ENCODE results near the gene ADGRL3.

Gene ADGRL3

DNA sequence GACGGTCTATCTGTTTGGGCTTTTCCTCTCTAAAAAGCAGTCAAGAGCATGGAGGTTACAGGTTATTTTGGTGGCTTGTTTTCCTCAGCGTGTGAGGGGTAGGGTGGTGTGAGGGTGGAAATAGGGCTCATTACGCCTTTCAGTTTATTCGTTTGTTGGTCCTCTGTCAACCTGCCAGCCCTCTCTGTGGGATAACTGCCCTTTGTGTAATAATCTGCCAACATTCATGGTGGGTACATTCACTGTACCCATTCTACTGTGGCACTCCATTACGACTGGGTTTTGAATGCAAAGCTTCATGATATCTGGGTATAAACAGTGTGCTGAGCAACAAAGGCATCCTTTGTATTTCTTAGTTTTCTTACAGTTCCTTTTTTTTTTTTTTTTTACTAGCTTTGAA, 136.4 kb downstream of the ADGRL3 start:
- H3K36me3 ChIP-seq (ENCODE audit: insufficient read depth, low read length), result no peaks in the 10 kb centered on the region
- TF ChIP-seq, protein P1, sequence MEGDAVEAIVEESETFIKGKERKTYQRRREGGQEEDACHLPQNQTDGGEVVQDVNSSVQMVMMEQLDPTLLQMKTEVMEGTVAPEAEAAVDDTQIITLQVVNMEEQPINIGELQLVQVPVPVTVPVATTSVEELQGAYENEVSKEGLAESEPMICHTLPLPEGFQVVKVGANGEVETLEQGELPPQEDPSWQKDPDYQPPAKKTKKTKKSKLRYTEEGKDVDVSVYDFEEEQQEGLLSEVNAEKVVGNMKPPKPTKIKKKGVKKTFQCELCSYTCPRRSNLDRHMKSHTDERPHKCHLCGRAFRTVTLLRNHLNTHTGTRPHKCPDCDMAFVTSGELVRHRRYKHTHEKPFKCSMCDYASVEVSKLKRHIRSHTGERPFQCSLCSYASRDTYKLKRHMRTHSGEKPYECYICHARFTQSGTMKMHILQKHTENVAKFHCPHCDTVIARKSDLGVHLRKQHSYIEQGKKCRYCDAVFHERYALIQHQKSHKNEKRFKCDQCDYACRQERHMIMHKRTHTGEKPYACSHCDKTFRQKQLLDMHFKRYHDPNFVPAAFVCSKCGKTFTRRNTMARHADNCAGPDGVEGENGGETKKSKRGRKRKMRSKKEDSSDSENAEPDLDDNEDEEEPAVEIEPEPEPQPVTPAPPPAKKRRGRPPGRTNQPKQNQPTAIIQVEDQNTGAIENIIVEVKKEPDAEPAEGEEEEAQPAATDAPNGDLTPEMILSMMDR (IDR thresholded peaks at IDR 0.05; ENCODE audit: borderline replicate concordance, extremely low read depth, low read length, poor library complexity, severe bottlenecking), result no peak
- TF ChIP-seq EZH2 (IDR thresholded peaks at IDR 0.05; ENCODE audit: borderline replicate concordance, low read depth, low read length, severe bottlenecking), result no peak
- H4K20me1 ChIP-seq (ENCODE audit: insufficient read depth, low read length), result no peaks in the 10 kb centered on the region
- no peak for ATAC-seq (ENCODE audit: insufficient read depth, low read depth)
- H3K4me3 ChIP-seq (ENCODE audit: low read depth in 1 of 2, low read length in 2 of 2), result no peak overlapping the region
- no peak overlapping the region for H3K27ac ChIP-seq (ENCODE audit: low read length)
- H3K79me2 ChIP-seq (ENCODE audit: insufficient read depth, low read length), result no peaks in the 10 kb centered on the region
- no peak for DNase-seq
- no peaks in the 10 kb centered on the region for H3K27me3 ChIP-seq (ENCODE audit: insufficient read depth, low read length, poor library complexity)
- no peak overlapping the region for H3K4me2 ChIP-seq (ENCODE audit: insufficient read depth, low read length)
- no peak overlapping the region for H3K9ac ChIP-seq (ENCODE audit: low read depth, low read length)
- H3K9me3 ChIP-seq (ENCODE audit: insufficient read depth, low read length, severe bottlenecking), result no peaks in the 10 kb centered on the region
- H2AFZ ChIP-seq (ENCODE audit: low read depth, low read length), result no peak overlapping the region
- no peaks in the 10 kb centered on the region for H3K4me1 ChIP-seq (ENCODE audit: insufficient read depth, low read length)

DNA sequence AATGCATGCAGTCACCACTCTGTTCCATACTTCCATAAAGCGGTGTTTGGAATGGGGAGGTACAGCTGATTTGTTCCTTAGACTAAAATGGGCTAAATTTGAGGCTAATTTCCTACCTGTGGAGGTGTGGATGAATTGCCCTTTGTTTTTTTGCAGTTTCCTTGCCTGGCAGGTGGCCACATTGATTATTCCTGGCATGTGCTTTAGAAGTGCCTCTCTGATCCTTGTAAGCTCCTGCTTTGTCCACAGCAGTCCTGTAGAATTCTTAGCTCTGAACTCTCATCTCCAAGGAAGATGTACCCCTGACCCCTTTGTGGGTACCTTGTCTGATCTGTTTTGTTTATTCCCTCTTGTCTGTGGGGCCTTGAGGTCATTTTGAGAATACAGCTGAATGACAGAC, 136.8 kb downstream of the ADGRL3 start:
- Histone ChIP-seq H4K20me1 (ENCODE audit: insufficient read depth, low read length) (no peaks in the 10 kb centered on the region), H3K36me3 (ENCODE audit: insufficient read depth, low read length) (no peaks in the 10 kb centered on the region), H3K4me3 (ENCODE audit: low read depth in 1 of 2, low read length in 2 of 2) (no peak overlapping the region), H3K9me3 (ENCODE audit: insufficient read depth, low read length, severe bottlenecking) (no peaks in the 10 kb centered on the region), H3K79me2 (ENCODE audit: insufficient read depth, low read length) (no peaks in the 10 kb centered on the region), H3K4me1 (ENCODE audit: insufficient read depth, low read length) (no peaks in the 10 kb centered on the region), H3K27me3 (ENCODE audit: insufficient read depth, low read length, poor library complexity) (no peaks in the 10 kb centered on the region), H3K9ac (ENCODE audit: low read depth, low read length) (no peak overlapping the region), H3K27ac (ENCODE audit: low read length) (no peak overlapping the region), H2AFZ (ENCODE audit: low read depth, low read length) (no peak overlapping the region), H3K4me2 (ENCODE audit: insufficient read depth, low read length) (no peak overlapping the region)
- DNase-seq (no peak), ATAC-seq (ENCODE audit: insufficient read depth, low read depth) (no peak)
- TF ChIP-seq EZH2 (IDR thresholded peaks at IDR 0.05; ENCODE audit: borderline replicate concordance, low read depth, low read length, severe bottlenecking), result no peak
- TF ChIP-seq, protein P1 (IDR thresholded peaks at IDR 0.05; ENCODE audit: borderline replicate concordance, extremely low read depth, low read length, poor library complexity, severe bottlenecking), result no peak

DNA sequence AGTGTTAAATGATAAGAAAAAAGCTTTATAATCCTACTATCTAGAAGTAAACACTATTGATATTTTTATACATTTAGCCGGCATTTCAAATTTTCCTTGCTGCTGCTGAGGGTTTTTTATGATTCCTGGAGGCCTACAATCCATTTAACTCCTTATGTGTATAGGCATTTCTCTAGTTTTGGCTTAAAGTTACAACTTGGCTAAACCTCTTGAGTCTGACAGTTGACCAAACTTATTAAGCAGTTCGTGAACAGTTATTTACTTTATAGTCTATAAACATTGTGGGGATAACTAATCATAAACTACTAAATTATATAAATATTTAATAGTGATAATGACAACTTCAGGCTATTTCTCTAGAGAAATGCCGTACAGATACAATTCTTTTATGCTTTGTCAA, 141.9 kb downstream of the ADGRL3 start:
- no peak overlapping the region for H3K9ac ChIP-seq (ENCODE audit: low read depth, low read length)
- H3K4me2 ChIP-seq (ENCODE audit: insufficient read depth, low read length), result no peak overlapping the region
- no peaks in the 10 kb centered on the region for H3K4me1 ChIP-seq (ENCODE audit: insufficient read depth, low read length)
- no peak for ATAC-seq (ENCODE audit: insufficient read depth, low read depth)
- no peak overlapping the region for H3K27ac ChIP-seq (ENCODE audit: low read length)
- H3K4me3 ChIP-seq (ENCODE audit: low read depth in 1 of 2, low read length in 2 of 2), result no peak overlapping the region
- H3K36me3 ChIP-seq (ENCODE audit: insufficient read depth, low read length), result no peaks in the 10 kb centered on the region
- no peaks in the 10 kb centered on the region for H3K9me3 ChIP-seq (ENCODE audit: insufficient read depth, low read length, severe bottlenecking)
- H3K79me2 ChIP-seq (ENCODE audit: insufficient read depth, low read length), result no peaks in the 10 kb centered on the region
- H3K27me3 ChIP-seq (ENCODE audit: insufficient read depth, low read length, poor library complexity), result no peaks in the 10 kb centered on the region
- TF ChIP-seq EZH2 (IDR thresholded peaks at IDR 0.05; ENCODE audit: borderline replicate concordance, low read depth, low read length, severe bottlenecking), result no peak
- TF ChIP-seq, protein P1 (IDR thresholded peaks at IDR 0.05; ENCODE audit: borderline replicate concordance, extremely low read depth, low read length, poor library complexity, severe bottlenecking), result no peak
- no peak overlapping the region for H2AFZ ChIP-seq (ENCODE audit: low read depth, low read length)
- no peak for DNase-seq
- no peaks in the 10 kb centered on the region for H4K20me1 ChIP-seq (ENCODE audit: insufficient read depth, low read length)

DNA sequence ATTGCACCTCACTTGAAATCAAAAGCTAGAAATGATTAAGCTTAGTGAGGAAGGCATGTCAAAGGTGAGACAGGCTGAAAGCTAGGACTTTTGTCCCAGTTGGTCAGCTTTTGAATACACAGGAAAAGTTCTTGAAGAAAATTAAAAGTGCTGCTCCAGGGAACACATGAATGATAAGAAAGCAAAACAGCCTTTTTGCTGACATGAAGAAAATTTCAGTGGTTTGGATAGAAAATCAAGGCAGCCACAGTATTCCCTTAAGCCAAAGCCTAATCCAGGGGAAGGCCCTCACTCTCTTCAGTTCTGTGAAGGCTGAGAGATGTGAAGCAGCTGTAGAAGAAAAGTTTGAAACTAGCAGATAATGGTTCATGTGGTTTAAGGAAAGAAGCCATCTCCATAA, 150.8 kb downstream of the ADGRL3 start:
- Histone ChIP-seq H4K20me1 (ENCODE audit: insufficient read depth, low read length) (no peaks in the 10 kb centered on the region), H3K27me3 (ENCODE audit: insufficient read depth, low read length, poor library complexity) (no peaks in the 10 kb centered on the region), H2AFZ (ENCODE audit: low read depth, low read length) (no peak overlapping the region), H3K4me1 (ENCODE audit: insufficient read depth, low read length) (no peaks in the 10 kb centered on the region), H3K27ac (ENCODE audit: low read length) (no peak overlapping the region), H3K9ac (ENCODE audit: low read depth, low read length) (no peak overlapping the region), H3K36me3 (ENCODE audit: insufficient read depth, low read length) (no peaks in the 10 kb centered on the region), H3K79me2 (ENCODE audit: insufficient read depth, low read length) (no peaks in the 10 kb centered on the region), H3K4me3 (ENCODE audit: low read depth in 1 of 2, low read length in 2 of 2) (no peak overlapping the region), H3K9me3 (ENCODE audit: insufficient read depth, low read length, severe bottlenecking) (no peaks in the 10 kb centered on the region), H3K4me2 (ENCODE audit: insufficient read depth, low read length) (no peak overlapping the region)
- ATAC-seq (ENCODE audit: insufficient read depth, low read depth), result no peak
- TF ChIP-seq, protein P1 (IDR thresholded peaks at IDR 0.05; ENCODE audit: borderline replicate concordance, extremely low read depth, low read length, poor library complexity, severe bottlenecking), result no peak
- no peak for TF ChIP-seq EZH2 (IDR thresholded peaks at IDR 0.05; ENCODE audit: borderline replicate concordance, low read depth, low read length, severe bottlenecking)
- DNase-seq, result no peak
